AG04450 (cell line): ENCODE measurements around the gene MYO5C. TPM values are rescaled to one million over a fixed set of nuclear protein-coding genes. Genes with fewer than 3 reads are reported as not detected.

Source experiments
- CTCF ChIA-PET: fragments of 300-600, 350-600 bp; formaldehyde crosslinking; extraction: SDS; loops from one replicate; lab custom pipeline; 2022; ENCODE audit warnings: antibody characterized with exemption, inconsistent platforms; lab: Charles Lee
- POLR2A ChIA-PET: fragments of 350-600 bp; formaldehyde crosslinking; extraction: SDS; loops from one replicate; lab custom pipeline; 2021; ENCODE audit warnings: antibody characterized with exemption, inconsistent platforms; lab: Yijun Ruan, JAX
- DNase-seq: peaks from one replicate; pipeline ENCODE4 v3.0.0-alpha.2; 2011; ENCODE audit warnings: low read depth, low spot score
- H3K27ac ChIP-seq: one replicate; pipeline ENCODE4 v1.5.1; 2012; ENCODE audit warnings: low read depth, low read length, control low read depth
- H3K27me3 ChIP-seq: one replicate; pipeline ENCODE4 v1.6.0; 2012; ENCODE audit warnings: low read length; ENCODE audit not compliant: control insufficient read depth, insufficient read depth
- H3K4me3 ChIP-seq: 2 replicates; pipeline ENCODE4 v1.5.1; 2011; ENCODE audit warnings: mild to moderate bottlenecking, low read depth, low read length, control low read depth
- H3K9me3 ChIP-seq: 2 replicates; pipeline ENCODE4 v1.5.1; 2012; ENCODE audit warnings: low read length; ENCODE audit not compliant: control insufficient read depth, insufficient read depth
- polyA plus RNA-seq: library from polyadenylated mRNA; depleted of rRNA; stranded (reverse); fragments of >200 nt; gene quantifications from 2 replicates; pipeline ENCODE4 v1.2.3, GENCODE V29; 2011
- TF ChIP-seq, protein P1 (sequence below): IDR thresholded peaks from 2 replicates; pipeline ENCODE4 v1.5.1; 2011; ENCODE audit warnings: low read depth, low read length, control low read depth, inconsistent platforms

MYO5C gene
- polyA plus RNA-seq, 1 experiment, result 0.24 TPM

DNA sequence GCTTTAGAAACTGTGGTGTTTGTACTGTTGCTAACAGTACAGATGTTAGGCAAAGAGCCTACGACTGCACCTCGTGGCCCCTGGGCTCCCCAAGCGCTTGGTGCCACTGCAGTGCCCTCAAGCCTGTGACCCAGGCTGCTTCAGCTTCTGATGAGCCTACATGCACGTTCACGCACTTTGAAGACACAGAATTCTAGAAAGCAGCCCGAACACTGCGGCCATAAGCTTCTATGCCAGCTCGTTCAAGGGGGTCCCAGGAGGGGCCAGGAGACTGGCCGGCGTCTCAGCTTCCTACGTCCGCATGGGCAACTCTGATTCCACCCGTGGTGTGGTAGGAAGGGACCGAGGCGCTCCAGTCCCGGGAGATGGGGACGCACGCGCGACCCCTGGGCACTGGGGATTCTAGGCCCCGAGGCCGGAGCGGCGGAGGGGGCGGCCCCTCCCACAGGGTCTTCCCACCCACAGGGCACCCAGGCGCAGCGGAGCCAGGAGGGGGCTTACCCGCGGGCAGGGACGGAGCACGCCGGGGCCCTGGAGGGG is 653 bp downstream of the MYO5C start:
- DNase-seq, result no peak
- H3K27ac ChIP-seq, result no peak overlapping the region
- POLR2A ChIA-PET, result interaction anchor here (0.7 kb wide), 1 partner anchor 133 kb away, joined by 3 read pairs; no protein-coding TSS in a partner anchor
- CTCF ChIA-PET, result no interaction called here
- TF ChIP-seq, protein P1, sequence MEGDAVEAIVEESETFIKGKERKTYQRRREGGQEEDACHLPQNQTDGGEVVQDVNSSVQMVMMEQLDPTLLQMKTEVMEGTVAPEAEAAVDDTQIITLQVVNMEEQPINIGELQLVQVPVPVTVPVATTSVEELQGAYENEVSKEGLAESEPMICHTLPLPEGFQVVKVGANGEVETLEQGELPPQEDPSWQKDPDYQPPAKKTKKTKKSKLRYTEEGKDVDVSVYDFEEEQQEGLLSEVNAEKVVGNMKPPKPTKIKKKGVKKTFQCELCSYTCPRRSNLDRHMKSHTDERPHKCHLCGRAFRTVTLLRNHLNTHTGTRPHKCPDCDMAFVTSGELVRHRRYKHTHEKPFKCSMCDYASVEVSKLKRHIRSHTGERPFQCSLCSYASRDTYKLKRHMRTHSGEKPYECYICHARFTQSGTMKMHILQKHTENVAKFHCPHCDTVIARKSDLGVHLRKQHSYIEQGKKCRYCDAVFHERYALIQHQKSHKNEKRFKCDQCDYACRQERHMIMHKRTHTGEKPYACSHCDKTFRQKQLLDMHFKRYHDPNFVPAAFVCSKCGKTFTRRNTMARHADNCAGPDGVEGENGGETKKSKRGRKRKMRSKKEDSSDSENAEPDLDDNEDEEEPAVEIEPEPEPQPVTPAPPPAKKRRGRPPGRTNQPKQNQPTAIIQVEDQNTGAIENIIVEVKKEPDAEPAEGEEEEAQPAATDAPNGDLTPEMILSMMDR, result no peak
- H3K4me3 ChIP-seq, result no peak overlapping the region
- H3K9me3 ChIP-seq, result no peaks in the 10 kb centered on the region
- H3K27me3 ChIP-seq, result peaks cover 34% of the 10 kb centered on the region

- DNase-seq, result no peak
- ChIA-PET CTCF (no interaction called here), POLR2A (no interaction called here)
- H3K9me3 ChIP-seq, result no peaks in the 10 kb centered on the region
- H3K27ac ChIP-seq, result no peak overlapping the region
- no peak overlapping the region for H3K4me3 ChIP-seq
- TF ChIP-seq, protein P1, result no peak
- peaks cover 34% of the 10 kb centered on the region for H3K27me3 ChIP-seq
Observed at GRCh38 chr15:52292780-52293392, 2.7 kb downstream of the MYO5C start.

DNA sequence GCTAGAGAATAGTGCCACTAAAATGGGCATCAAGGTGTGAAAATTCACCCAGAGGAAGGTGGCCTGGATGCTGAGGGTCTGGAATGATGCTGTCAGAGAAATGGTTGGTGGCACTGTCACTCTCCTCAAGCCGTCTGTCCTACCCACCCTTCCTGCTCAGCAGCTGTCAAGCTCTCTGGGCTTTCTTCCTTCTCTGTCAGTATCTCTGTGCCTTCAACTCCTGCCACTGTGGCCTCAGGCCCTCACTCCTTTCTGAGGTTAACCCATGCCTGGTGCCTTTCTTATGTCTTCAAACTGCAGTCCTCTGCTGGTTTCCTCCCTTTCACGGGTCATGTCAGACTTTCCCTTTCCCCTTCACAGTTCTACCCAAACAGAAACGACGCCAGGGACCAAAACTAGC is 4.4 kb downstream of the MYO5C start:
- TF ChIP-seq, protein P1, result no peak
- ChIA-PET CTCF (no interaction called here), POLR2A (no interaction called here)
- H3K27me3 ChIP-seq, result peaks cover 31% of the 10 kb centered on the region
- DNase-seq, result no peak
- no peaks in the 10 kb centered on the region for H3K9me3 ChIP-seq
- H3K27ac ChIP-seq, result no peak overlapping the region
- H3K4me3 ChIP-seq, result no peak overlapping the region

GRCh38 chr15:52290800-52291199 is 4.8 kb downstream of the MYO5C start:
- Histone ChIP-seq H3K27ac (no peak overlapping the region), H3K9me3 (no peaks in the 10 kb centered on the region; the same call in 1 of the 2 replicates), H3K4me3 (no peak overlapping the region), H3K27me3 (peaks cover 27% of the 10 kb centered on the region)
- TF ChIP-seq, protein P1, result no peak
- ChIA-PET POLR2A (no interaction called here), CTCF (no interaction called here)
- no peak for DNase-seq

DNA sequence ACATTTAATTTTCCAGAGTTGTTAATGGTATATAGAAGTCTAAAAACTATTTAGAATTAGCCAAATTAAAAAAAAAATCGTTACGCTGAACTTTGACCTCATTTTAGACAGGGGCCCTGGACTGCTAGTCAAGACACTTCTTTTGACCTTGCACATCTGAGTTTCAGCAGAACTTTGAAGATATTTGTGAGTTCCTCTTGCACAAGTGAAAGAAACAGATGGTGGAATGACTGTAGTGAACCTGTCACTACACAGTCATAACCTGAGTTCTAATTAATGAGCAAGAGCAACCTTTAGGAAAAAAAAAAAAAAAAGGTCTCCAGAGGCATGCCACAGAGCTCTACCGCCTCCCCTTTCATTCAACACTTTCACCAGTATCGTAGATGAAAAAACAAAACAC is 5.3 kb downstream of the MYO5C start:
- TF ChIP-seq, protein P1, result no peak
- no peak overlapping the region for H3K4me3 ChIP-seq
- peaks cover 2% of the 10 kb centered on the region; the same call in 1 of the 2 replicates for H3K9me3 ChIP-seq
- no peak overlapping the region for H3K27ac ChIP-seq
- no peak for DNase-seq
- POLR2A ChIA-PET, result no interaction called here
- H3K27me3 ChIP-seq, result peaks cover 25% of the 10 kb centered on the region
- CTCF ChIA-PET, result no interaction called here
